Measurements from ENCODE around the gene CHST9. TPM values are rescaled to one million over a fixed set of nuclear protein-coding genes. Genes with fewer than 3 reads are reported as not detected.

The CHST9 gene
- polyA plus RNA-seq, 3 donors, result not detected

DNA sequence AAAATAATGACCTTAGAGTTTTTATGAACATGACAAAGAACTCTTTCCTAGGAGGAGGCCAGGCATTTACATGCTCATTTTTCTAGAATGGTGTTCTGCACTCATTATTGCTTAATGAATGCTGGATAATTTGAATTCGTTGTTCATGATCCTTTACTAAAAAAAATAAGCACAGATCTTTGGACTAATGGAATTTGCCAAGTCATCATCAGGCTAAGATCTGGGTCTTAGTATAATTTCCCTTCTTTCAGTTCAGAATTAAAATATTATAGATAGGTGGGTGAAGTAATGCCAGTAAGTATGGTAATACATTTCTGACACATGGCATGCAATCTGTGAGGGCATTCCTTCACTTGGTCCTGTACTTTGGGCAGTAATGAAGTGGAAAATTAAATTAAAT, 175.8 kb downstream of the CHST9 start:
- H3K4me3 ChIP-seq (replicated peaks in 1 of 3; ENCODE audit: low read depth in 2 of 3, low read length in 3 of 3), result no peak overlapping the region
- no peak overlapping the region for H3K4me2 ChIP-seq (replicated peaks; ENCODE audit: extremely low read depth, low read length, poor library complexity, severe bottlenecking)
- no peak overlapping the region for H3K9ac ChIP-seq (ENCODE audit: insufficient read depth, low read length, poor library complexity, severe bottlenecking)
- Mint-ChIP-seq H3K4me1 (no peaks in the 10 kb centered on the region), H3K9me3 (peaks cover 0 to 7% (median 0%) of the 10 kb centered on the region in 7 donors), H3K36me3 (no peaks in the 10 kb centered on the region), H3K4me3 (no peak overlapping the region), H3K27me3 (ENCODE audit: low read depth in 3 of 3) (peaks cover 7 to 9% (median 7%) of the 10 kb centered on the region in 3 donors), H3K27ac (no peak overlapping the region)
- H3K36me3 ChIP-seq (replicated peaks in 1 of 2; ENCODE audit: control insufficient read depth in 1 of 2, insufficient read depth in 2 of 2, low read length in 2 of 2), result no peaks in the 10 kb centered on the region
- no CpG with 5 or more reads among the region's 1 CpG for WGBS (ENCODE audit: insufficient coverage)
- H3K79me2 ChIP-seq (ENCODE audit: insufficient read depth, low read length), result no peaks in the 10 kb centered on the region
- no peak overlapping the region for H3K27ac ChIP-seq (ENCODE audit: low read depth in 1 of 2, low read length in 2 of 2)
- H3K4me1 ChIP-seq (ENCODE audit: control insufficient read depth in 1 of 2, insufficient read depth in 2 of 2, low read length in 2 of 2), result no peaks in the 10 kb centered on the region
- TF ChIP-seq, protein P1, sequence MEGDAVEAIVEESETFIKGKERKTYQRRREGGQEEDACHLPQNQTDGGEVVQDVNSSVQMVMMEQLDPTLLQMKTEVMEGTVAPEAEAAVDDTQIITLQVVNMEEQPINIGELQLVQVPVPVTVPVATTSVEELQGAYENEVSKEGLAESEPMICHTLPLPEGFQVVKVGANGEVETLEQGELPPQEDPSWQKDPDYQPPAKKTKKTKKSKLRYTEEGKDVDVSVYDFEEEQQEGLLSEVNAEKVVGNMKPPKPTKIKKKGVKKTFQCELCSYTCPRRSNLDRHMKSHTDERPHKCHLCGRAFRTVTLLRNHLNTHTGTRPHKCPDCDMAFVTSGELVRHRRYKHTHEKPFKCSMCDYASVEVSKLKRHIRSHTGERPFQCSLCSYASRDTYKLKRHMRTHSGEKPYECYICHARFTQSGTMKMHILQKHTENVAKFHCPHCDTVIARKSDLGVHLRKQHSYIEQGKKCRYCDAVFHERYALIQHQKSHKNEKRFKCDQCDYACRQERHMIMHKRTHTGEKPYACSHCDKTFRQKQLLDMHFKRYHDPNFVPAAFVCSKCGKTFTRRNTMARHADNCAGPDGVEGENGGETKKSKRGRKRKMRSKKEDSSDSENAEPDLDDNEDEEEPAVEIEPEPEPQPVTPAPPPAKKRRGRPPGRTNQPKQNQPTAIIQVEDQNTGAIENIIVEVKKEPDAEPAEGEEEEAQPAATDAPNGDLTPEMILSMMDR (IDR thresholded peaks at IDR 0.05), result no peak
- H3K27me3 ChIP-seq (ENCODE audit: control insufficient read depth in 2 of 2, insufficient read depth in 2 of 2, low read length in 2 of 2), result no peaks in the 10 kb centered on the region
- no peak for DNase-seq
- intact Hi-C loops (cut with micrococcal nuclease), result no loop called here
- no peak overlapping the region for H2AFZ ChIP-seq (ENCODE audit: insufficient read depth, low read depth, low read length, poor library complexity, severe bottlenecking)
- no peaks in the 10 kb centered on the region for H3K9me3 ChIP-seq (replicated peaks in 1 of 2; ENCODE audit: control insufficient read depth in 1 of 2, insufficient read depth in 1 of 2, low read length in 2 of 2)
- no peaks in the 10 kb centered on the region for H4K20me1 ChIP-seq (ENCODE audit: insufficient read depth, low read length)

DNA sequence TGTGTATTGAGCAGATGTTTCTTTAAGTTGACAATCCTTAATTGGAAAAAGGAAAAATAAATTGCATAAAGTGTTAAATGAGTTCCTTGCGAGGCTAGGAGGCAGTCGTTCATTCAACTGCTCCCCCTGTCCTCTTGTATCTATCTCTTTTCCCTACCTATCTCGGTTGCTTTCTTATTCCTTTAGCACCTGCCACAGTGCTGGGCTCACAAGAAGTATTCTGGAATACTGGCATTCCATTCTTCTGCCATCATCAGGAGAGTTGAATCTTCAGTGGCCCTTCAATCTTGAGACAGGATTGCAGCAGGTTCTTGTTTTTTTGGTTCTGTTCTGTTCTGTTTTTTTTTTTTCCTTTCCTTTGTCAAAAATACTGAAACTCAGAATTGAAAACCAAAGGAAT, 176.5 kb downstream of the CHST9 start:
- Mint-ChIP-seq H3K9me3 (peaks cover 0 to 7% (median 0%) of the 10 kb centered on the region in 7 donors), H3K4me3 (no peak overlapping the region), H3K27me3 (ENCODE audit: low read depth in 3 of 3) (peaks cover 7 to 9% (median 7%) of the 10 kb centered on the region in 3 donors), H3K27ac (no peak overlapping the region), H3K4me1 (no peaks in the 10 kb centered on the region), H3K36me3 (no peaks in the 10 kb centered on the region)
- H3K4me3 ChIP-seq (replicated peaks in 1 of 3; ENCODE audit: low read depth in 2 of 3, low read length in 3 of 3), result no peak overlapping the region
- H3K79me2 ChIP-seq (ENCODE audit: insufficient read depth, low read length), result no peaks in the 10 kb centered on the region
- intact Hi-C loops (cut with micrococcal nuclease), result no loop called here
- no peak overlapping the region for H3K4me2 ChIP-seq (replicated peaks; ENCODE audit: extremely low read depth, low read length, poor library complexity, severe bottlenecking)
- no peak overlapping the region for H2AFZ ChIP-seq (ENCODE audit: insufficient read depth, low read depth, low read length, poor library complexity, severe bottlenecking)
- TF ChIP-seq, protein P1 (IDR thresholded peaks at IDR 0.05), result no peak
- H3K9me3 ChIP-seq (replicated peaks in 1 of 2; ENCODE audit: control insufficient read depth in 1 of 2, insufficient read depth in 1 of 2, low read length in 2 of 2), result no peaks in the 10 kb centered on the region
- DNase-seq, result no peak
- no peaks in the 10 kb centered on the region for H3K36me3 ChIP-seq (replicated peaks in 1 of 2; ENCODE audit: control insufficient read depth in 1 of 2, insufficient read depth in 2 of 2, low read length in 2 of 2)
- H3K27me3 ChIP-seq (ENCODE audit: control insufficient read depth in 2 of 2, insufficient read depth in 2 of 2, low read length in 2 of 2), result no peaks in the 10 kb centered on the region
- no peaks in the 10 kb centered on the region for H4K20me1 ChIP-seq (ENCODE audit: insufficient read depth, low read length)
- no peaks in the 10 kb centered on the region for H3K4me1 ChIP-seq (ENCODE audit: control insufficient read depth in 1 of 2, insufficient read depth in 2 of 2, low read length in 2 of 2)
- H3K27ac ChIP-seq (ENCODE audit: low read depth in 1 of 2, low read length in 2 of 2), result no peak overlapping the region
- H3K9ac ChIP-seq (ENCODE audit: insufficient read depth, low read length, poor library complexity, severe bottlenecking), result no peak overlapping the region
- WGBS (ENCODE audit: insufficient coverage), result no CpG with 5 or more reads among the region's 3 CpGs
